Vagina (tissue), 2 donors: ENCODE data around the gene GUCY1A2. TPM values are rescaled to one million over a fixed set of nuclear protein-coding genes. Genes with fewer than 3 reads are reported as not detected.
"Not testable (repeated sequence)": the region's sequence is repeated elsewhere in the genome, so short reads cannot be mapped to it uniquely, and the experiment has no call there.

Source experiments
- DNase-seq, 2 donors: peaks; one replicate each; pipeline ENCODE4 v3.0.0-alpha.2; 2017; ENCODE audit errors: extremely low spot score in 2 of 2
- H3K27ac ChIP-seq: fragments of 200-600 bp; sonication (generic); one replicate; pipeline ENCODE4 v1.5.1; 2019
- H3K27me3 ChIP-seq: fragments of 200-600 bp; sonication (generic); one replicate; pipeline ENCODE4 v1.5.1; 2019
- H3K36me3 ChIP-seq, 2 donors: fragments of 200-600 bp; sonication (generic); one replicate each; pipeline ENCODE4 v1.5.1; 2017 to 2019
- H3K4me1 ChIP-seq: fragments of 200-600 bp; sonication (generic); one replicate; pipeline ENCODE4 v1.5.1; 2019
- H3K4me3 ChIP-seq, 2 donors: fragments of 200-600 bp; sonication (generic); 1 replicate in 1 of 2; 2 replicates in 1 of 2; pipeline ENCODE4 v1.5.1; 2016 to 2019
- H3K9me3 ChIP-seq: fragments of 200-600 bp; sonication (generic); one replicate; pipeline ENCODE4 v1.5.1; 2019
- POLR2A ChIP-seq, 2 donors: fragments of 450-650 bp; IDR thresholded peaks; one replicate each; pipeline ENCODE4 v1.6.1; 2017; ENCODE audit warnings: antibody characterized with exemption in 2 of 2, mild to moderate bottlenecking in 2 of 2, moderate library complexity in 2 of 2
- POLR2AphosphoS5 ChIP-seq, 2 donors: sonication (generic); formaldehyde crosslinking; IDR thresholded peaks; one replicate each; pipeline ENCODE4 v1.9.0; 2017; ENCODE audit warnings: antibody characterized with exemption in 2 of 2, mild to moderate bottlenecking in 2 of 2, low read depth in 1 of 2; ENCODE audit not compliant: insufficient read depth in 1 of 2
- intact Hi-C: fragments of 100-400 bp; cut with DNase I; formaldehyde crosslinking; loops from one replicate; pipeline ENCODE4 v1.15.1; 2023
- total RNA-seq: library from RNA; depleted of rRNA; stranded (reverse); fragments of >200 nt; gene quantifications from one replicate; pipeline ENCODE4 v1.2.3, GENCODE V29; 2016
- TF ChIP-seq, protein P1 (sequence below), 3 experiments: fragments of 450-650 bp in 2 of 3; fragments of 200-600 bp in 1 of 3; sonication (generic) in 1 of 3; IDR thresholded peaks; one replicate each; pipeline ENCODE4 v1.5.1; 2017 to 2019; ENCODE audit warnings: antibody characterized with exemption in 3 of 3, mild to moderate bottlenecking in 2 of 3, moderate library complexity in 2 of 3

The GUCY1A2 gene
- total RNA-seq, 1 donor from 2014 or later, result 7.4 TPM

GRCh38 chr11:106787454-106787853, 230.8 kb downstream of the GUCY1A2 start:
- no peak for DNase-seq
- Histone ChIP-seq H3K27me3 (no peaks in the 10 kb centered on the region), H3K9me3 (no peaks in the 10 kb centered on the region), H3K36me3 (no peaks in the 10 kb centered on the region), H3K27ac (no peak overlapping the region), H3K4me1 (no peaks in the 10 kb centered on the region), H3K4me3 (no peak overlapping the region)
- TF ChIP-seq POLR2A (IDR thresholded peaks at IDR 0.05) (no peak), POLR2AphosphoS5 (IDR thresholded peaks at IDR 0.05; ENCODE audit: insufficient read depth in 1 of 2, low read depth in 1 of 2) (no peak)
- TF ChIP-seq, protein P1, sequence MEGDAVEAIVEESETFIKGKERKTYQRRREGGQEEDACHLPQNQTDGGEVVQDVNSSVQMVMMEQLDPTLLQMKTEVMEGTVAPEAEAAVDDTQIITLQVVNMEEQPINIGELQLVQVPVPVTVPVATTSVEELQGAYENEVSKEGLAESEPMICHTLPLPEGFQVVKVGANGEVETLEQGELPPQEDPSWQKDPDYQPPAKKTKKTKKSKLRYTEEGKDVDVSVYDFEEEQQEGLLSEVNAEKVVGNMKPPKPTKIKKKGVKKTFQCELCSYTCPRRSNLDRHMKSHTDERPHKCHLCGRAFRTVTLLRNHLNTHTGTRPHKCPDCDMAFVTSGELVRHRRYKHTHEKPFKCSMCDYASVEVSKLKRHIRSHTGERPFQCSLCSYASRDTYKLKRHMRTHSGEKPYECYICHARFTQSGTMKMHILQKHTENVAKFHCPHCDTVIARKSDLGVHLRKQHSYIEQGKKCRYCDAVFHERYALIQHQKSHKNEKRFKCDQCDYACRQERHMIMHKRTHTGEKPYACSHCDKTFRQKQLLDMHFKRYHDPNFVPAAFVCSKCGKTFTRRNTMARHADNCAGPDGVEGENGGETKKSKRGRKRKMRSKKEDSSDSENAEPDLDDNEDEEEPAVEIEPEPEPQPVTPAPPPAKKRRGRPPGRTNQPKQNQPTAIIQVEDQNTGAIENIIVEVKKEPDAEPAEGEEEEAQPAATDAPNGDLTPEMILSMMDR (IDR thresholded peaks at IDR 0.05), result no peak
- intact Hi-C loops, result no loop called here

DNA sequence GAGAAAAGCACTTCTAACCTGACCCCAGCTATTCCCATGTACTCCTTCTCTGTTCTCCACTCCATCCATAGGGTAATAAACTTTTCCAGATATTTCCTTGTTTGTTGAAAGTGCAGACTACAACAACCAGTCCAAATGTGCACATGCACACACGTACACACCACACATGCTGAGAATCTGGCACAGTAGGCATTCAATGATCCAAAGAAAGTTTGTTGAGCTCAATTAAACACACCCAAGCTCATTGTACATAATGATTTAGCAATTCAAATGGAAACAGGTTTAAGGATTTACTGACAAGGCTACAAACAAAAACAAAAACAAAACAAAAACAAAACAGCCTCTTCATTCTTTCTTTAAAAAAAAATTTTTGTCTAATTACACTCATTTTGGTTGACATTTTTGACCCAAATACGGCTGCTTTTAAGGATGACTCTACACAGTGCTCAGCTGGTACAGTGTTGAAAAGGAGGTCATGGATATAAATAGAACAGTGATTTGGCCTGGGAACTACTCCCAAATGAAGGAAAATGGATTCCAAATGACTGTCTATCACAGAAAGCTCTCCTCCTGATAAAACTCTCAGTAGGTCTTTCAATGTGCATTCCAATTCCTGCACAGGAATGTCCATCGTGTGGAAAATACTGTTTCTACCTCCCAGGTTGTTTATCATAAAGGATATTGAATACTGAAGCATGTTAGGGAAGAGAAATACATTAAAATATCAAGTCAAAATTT, 232.2 kb downstream of the GUCY1A2 start:
- Histone ChIP-seq H3K9me3 (no peaks in the 10 kb centered on the region), H3K36me3 (no peaks in the 10 kb centered on the region), H3K27me3 (no peaks in the 10 kb centered on the region), H3K4me1 (no peaks in the 10 kb centered on the region), H3K4me3 (no peak overlapping the region), H3K27ac (no peak overlapping the region)
- TF ChIP-seq POLR2A (IDR thresholded peaks at IDR 0.05) (no peak), POLR2AphosphoS5 (IDR thresholded peaks at IDR 0.05; ENCODE audit: insufficient read depth in 1 of 2, low read depth in 1 of 2) (no peak)
- TF ChIP-seq, protein P1 (IDR thresholded peaks at IDR 0.05), result no peak
- intact Hi-C loops, result no loop called here
- no peak for DNase-seq

GRCh38 chr11:106777302-106777701, 241.0 kb downstream of the GUCY1A2 start:
- H3K9me3 ChIP-seq, H3K36me3 ChIP-seq, intact Hi-C loops, DNase-seq, H3K27ac ChIP-seq, H3K4me3 ChIP-seq, H3K4me1 ChIP-seq, H3K27me3 ChIP-seq: not testable (repeated sequence)

DNA sequence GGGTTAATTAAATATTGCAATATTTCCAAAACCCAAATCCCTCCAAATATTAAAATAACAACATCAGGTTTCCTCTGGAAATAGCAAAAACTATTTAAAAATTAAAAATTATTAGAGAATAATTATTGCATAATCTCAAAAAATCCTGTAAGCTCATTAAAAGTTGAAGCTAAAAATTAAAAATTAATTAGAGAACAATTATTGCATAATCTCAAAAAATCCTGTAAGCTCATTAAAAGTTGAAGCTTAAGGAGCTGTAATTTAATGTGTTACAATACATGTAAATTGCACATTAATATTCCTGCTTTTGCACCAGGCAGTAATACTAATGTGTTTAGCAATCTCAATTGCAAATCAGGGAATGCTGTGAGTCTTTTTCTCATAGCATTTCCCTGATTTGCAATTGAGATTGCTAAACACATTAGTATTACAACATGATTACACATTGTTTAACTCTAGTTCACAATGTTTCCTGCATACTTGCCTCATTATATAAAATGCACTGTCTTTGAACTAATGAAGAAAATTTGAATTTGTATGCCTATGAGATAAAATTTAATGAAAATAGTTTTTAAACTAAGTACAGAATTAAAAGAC, 247.7 kb downstream of the GUCY1A2 start:
- Histone ChIP-seq H3K36me3 (no peaks in the 10 kb centered on the region), H3K4me3 (no peak overlapping the region), H3K4me1 (no peaks in the 10 kb centered on the region), H3K9me3 (no peaks in the 10 kb centered on the region), H3K27ac (no peak overlapping the region), H3K27me3 (no peaks in the 10 kb centered on the region)
- intact Hi-C loops, result no loop called here
- TF ChIP-seq, protein P1 (IDR thresholded peaks at IDR 0.05), result no peak
- TF ChIP-seq POLR2AphosphoS5 (IDR thresholded peaks at IDR 0.05; ENCODE audit: insufficient read depth in 1 of 2, low read depth in 1 of 2), result no peak
- no peak for TF ChIP-seq POLR2A (IDR thresholded peaks at IDR 0.05)
- no peak for DNase-seq

GRCh38 chr11:106765469-106766258, 252.6 kb downstream of the GUCY1A2 start:
- Histone ChIP-seq H3K27ac (no peak overlapping the region), H3K4me1 (no peaks in the 10 kb centered on the region), H3K27me3 (no peaks in the 10 kb centered on the region), H3K4me3 (no peak overlapping the region), H3K9me3 (no peaks in the 10 kb centered on the region), H3K36me3 (no peaks in the 10 kb centered on the region)
- no peak for TF ChIP-seq POLR2AphosphoS5 (IDR thresholded peaks at IDR 0.05; ENCODE audit: insufficient read depth in 1 of 2, low read depth in 1 of 2)
- TF ChIP-seq, protein P1 (IDR thresholded peaks at IDR 0.05), result no peak
- no peak for TF ChIP-seq POLR2A (IDR thresholded peaks at IDR 0.05)
- no peak for DNase-seq
- intact Hi-C loops, result no loop called here
